Measurements from ENCODE around the gene MRPL11. TPM values are rescaled to one million over a fixed set of nuclear protein-coding genes. Genes with fewer than 3 reads are reported as not detected.

The MRPL11 gene
- total and polyA plus RNA-seq, 4 donors, result 18.0 to 45.6 (median 32.3) TPM

DNA sequence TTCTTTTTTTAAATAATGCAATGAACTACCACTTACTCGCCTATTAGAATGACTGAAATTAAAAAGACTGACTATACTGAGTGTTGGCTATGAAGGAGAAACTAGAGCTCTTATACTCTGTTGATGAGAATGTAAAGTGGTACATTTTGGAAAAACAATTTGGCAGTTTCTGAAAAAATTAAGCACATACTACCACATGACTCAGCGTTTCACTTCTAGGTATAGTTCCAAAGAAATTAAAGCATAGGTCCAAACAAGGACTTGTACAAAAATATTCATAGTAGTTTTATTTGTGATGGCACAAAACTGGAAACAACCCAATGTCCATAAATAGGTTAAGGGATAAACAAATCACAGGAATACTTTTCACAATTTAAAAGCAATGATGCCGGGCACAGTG, 44.7 kb downstream of the MRPL11 start:
- Histone ChIP-seq H3K9ac (ENCODE audit: low read depth in 1 of 2, low read length in 2 of 2) (no peak overlapping the region), H3K4me3 (ENCODE audit: low read depth in 1 of 3, low read length in 3 of 3) (no peak overlapping the region), H3K4me1 (ENCODE audit: control insufficient read depth in 4 of 4, insufficient read depth in 4 of 4, low read length in 3 of 4) (no peaks in the 10 kb centered on the region), H3K27ac (ENCODE audit: low read depth in 1 of 2, low read length in 2 of 2) (no peak overlapping the region), H3K36me3 (ENCODE audit: control insufficient read depth in 4 of 4, insufficient read depth in 3 of 4, low read depth in 1 of 4, low read length in 3 of 4) (no peaks in the 10 kb centered on the region), H3K9me3 (ENCODE audit: control insufficient read depth in 4 of 4, low read length in 3 of 4) (no peaks in the 10 kb centered on the region), H3K27me3 (ENCODE audit: control insufficient read depth in 4 of 4, insufficient read depth in 4 of 4, low read length in 3 of 4) (no peaks in the 10 kb centered on the region)
- TF ChIP-seq HNF4A (conservative IDR thresholded peaks at IDR 0.05), result no peak
- no peak for DNase-seq (ENCODE audit: low spot score)
- WGBS, result 87% methylated on average over 3 of the region's 3 CpGs

DNA sequence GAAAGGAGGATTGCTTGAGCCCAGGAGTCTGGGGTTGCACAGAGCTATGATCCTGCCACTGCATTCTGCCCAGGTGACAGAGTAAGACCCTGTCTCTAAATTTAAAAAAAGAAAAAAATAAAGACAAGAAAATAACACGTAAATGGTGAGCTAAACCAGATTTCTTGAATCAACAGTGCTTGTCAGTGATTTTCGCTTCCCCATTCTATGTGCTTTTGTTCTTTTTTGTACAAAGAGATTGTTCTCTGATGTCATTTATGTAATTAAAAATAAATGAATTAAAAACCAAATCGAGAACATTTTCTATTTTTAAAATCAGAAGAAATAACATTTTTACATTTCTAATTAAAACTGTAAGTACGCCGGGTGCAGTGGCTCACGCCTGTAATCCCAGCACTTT, 47.3 kb downstream of the MRPL11 start:
- H3K9ac ChIP-seq (ENCODE audit: low read depth in 1 of 2, low read length in 2 of 2), result no peak overlapping the region
- peaks cover 0 to 1% (median 0%) of the 10 kb centered on the region in 4 donors for H3K4me1 ChIP-seq (ENCODE audit: control insufficient read depth in 4 of 4, insufficient read depth in 4 of 4, low read length in 3 of 4)
- no peaks in the 10 kb centered on the region for H3K9me3 ChIP-seq (ENCODE audit: control insufficient read depth in 4 of 4, low read length in 3 of 4)
- no peak overlapping the region for H3K27ac ChIP-seq (ENCODE audit: low read depth in 1 of 2, low read length in 2 of 2)
- no peak for DNase-seq (ENCODE audit: low spot score)
- TF ChIP-seq EGR1 (IDR thresholded peaks at IDR 0.05; ENCODE audit: low read depth in 2 of 2), result no peak
- TF ChIP-seq NR2F2 (IDR thresholded peaks at IDR 0.05), result no peak
- TF ChIP-seq, protein P1, sequence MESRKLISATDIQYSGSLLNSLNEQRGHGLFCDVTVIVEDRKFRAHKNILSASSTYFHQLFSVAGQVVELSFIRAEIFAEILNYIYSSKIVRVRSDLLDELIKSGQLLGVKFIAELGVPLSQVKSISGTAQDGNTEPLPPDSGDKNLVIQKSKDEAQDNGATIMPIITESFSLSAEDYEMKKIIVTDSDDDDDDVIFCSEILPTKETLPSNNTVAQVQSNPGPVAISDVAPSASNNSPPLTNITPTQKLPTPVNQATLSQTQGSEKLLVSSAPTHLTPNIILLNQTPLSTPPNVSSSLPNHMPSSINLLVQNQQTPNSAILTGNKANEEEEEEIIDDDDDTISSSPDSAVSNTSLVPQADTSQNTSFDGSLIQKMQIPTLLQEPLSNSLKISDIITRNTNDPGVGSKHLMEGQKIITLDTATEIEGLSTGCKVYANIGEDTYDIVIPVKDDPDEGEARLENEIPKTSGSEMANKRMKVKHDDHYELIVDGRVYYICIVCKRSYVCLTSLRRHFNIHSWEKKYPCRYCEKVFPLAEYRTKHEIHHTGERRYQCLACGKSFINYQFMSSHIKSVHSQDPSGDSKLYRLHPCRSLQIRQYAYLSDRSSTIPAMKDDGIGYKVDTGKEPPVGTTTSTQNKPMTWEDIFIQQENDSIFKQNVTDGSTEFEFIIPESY (IDR thresholded peaks at IDR 0.05), result no peak
- TF ChIP-seq GABPA (IDR thresholded peaks at IDR 0.05 in 1 of 2, conservative IDR thresholded peaks at IDR 0.05 in 1 of 2), result no peak
- no peak for TF ChIP-seq YY1 (IDR thresholded peaks at IDR 0.05)
- no peak for TF ChIP-seq FOXA2 (IDR thresholded peaks at IDR 0.05)
- no peak for TF ChIP-seq SP1 (IDR thresholded peaks at IDR 0.05)
- TF ChIP-seq, protein P2, sequence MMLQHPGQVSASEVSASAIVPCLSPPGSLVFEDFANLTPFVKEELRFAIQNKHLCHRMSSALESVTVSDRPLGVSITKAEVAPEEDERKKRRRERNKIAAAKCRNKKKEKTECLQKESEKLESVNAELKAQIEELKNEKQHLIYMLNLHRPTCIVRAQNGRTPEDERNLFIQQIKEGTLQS (IDR thresholded peaks at IDR 0.05), result no peak
- TF ChIP-seq, protein P3, sequence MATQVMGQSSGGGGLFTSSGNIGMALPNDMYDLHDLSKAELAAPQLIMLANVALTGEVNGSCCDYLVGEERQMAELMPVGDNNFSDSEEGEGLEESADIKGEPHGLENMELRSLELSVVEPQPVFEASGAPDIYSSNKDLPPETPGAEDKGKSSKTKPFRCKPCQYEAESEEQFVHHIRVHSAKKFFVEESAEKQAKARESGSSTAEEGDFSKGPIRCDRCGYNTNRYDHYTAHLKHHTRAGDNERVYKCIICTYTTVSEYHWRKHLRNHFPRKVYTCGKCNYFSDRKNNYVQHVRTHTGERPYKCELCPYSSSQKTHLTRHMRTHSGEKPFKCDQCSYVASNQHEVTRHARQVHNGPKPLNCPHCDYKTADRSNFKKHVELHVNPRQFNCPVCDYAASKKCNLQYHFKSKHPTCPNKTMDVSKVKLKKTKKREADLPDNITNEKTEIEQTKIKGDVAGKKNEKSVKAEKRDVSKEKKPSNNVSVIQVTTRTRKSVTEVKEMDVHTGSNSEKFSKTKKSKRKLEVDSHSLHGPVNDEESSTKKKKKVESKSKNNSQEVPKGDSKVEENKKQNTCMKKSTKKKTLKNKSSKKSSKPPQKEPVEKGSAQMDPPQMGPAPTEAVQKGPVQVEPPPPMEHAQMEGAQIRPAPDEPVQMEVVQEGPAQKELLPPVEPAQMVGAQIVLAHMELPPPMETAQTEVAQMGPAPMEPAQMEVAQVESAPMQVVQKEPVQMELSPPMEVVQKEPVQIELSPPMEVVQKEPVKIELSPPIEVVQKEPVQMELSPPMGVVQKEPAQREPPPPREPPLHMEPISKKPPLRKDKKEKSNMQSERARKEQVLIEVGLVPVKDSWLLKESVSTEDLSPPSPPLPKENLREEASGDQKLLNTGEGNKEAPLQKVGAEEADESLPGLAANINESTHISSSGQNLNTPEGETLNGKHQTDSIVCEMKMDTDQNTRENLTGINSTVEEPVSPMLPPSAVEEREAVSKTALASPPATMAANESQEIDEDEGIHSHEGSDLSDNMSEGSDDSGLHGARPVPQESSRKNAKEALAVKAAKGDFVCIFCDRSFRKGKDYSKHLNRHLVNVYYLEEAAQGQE (IDR thresholded peaks at IDR 0.05), result no peak
- no peak for TF ChIP-seq HNF4G (IDR thresholded peaks at IDR 0.05)
- no peak for TF ChIP-seq RXRA (IDR thresholded peaks at IDR 0.05)
- TF ChIP-seq FOXA1 (IDR thresholded peaks at IDR 0.05), result no peak
- H3K4me3 ChIP-seq (ENCODE audit: low read depth in 1 of 3, low read length in 3 of 3), result no peak overlapping the region
- H3K36me3 ChIP-seq (ENCODE audit: control insufficient read depth in 4 of 4, insufficient read depth in 3 of 4, low read depth in 1 of 4, low read length in 3 of 4), result no peaks in the 10 kb centered on the region
- no peaks in the 10 kb centered on the region for H3K27me3 ChIP-seq (ENCODE audit: control insufficient read depth in 4 of 4, insufficient read depth in 4 of 4, low read length in 3 of 4)
- WGBS, result 77% methylated on average over 6 of the region's 6 CpGs

DNA sequence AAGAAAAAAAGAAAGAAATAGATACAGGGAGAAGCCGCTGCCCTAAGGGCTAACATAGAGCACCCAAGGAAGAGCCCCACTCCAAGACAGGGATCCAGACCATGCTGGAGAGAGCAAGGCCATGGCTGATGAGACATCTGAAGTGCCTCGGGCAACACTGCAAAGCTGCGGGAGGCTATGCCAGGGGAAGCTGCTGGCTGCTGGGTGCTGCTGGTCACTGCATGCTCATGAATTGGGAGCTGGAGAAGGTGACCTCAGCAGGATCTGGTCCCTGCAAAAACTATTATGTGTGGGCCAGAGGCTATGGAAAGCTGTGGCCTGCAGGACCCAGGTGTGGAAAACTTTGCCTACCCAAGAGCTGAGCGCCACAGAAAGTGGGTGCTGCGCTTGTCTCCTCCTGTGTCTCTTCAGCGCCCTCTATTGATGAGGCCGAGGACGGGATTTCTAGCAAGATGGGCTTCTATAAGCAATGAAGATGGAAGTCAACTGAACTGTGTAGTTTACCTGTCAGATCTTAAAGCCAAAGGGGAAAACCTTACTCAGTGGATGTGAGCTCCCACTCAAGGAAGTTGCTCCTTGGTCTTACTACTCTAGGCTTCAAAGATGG, 49.8 kb downstream of the MRPL11 start:
- WGBS, result 34% methylated on average over 8 of the region's 8 CpGs
- peak; percentile 64 for DNase-seq (ENCODE audit: low spot score)
- no peaks in the 10 kb centered on the region for H3K9me3 ChIP-seq (ENCODE audit: control insufficient read depth in 4 of 4, low read length in 3 of 4)
- H3K9ac ChIP-seq (ENCODE audit: low read depth in 1 of 2, low read length in 2 of 2), result no peak overlapping the region
- no peaks in the 10 kb centered on the region for H3K36me3 ChIP-seq (ENCODE audit: control insufficient read depth in 4 of 4, insufficient read depth in 3 of 4, low read depth in 1 of 4, low read length in 3 of 4)
- H3K4me1 ChIP-seq (ENCODE audit: control insufficient read depth in 4 of 4, insufficient read depth in 4 of 4, low read length in 3 of 4), result peaks cover 0 to 5% (median under 1%) of the 10 kb centered on the region in 4 donors
- TF ChIP-seq, protein P4, sequence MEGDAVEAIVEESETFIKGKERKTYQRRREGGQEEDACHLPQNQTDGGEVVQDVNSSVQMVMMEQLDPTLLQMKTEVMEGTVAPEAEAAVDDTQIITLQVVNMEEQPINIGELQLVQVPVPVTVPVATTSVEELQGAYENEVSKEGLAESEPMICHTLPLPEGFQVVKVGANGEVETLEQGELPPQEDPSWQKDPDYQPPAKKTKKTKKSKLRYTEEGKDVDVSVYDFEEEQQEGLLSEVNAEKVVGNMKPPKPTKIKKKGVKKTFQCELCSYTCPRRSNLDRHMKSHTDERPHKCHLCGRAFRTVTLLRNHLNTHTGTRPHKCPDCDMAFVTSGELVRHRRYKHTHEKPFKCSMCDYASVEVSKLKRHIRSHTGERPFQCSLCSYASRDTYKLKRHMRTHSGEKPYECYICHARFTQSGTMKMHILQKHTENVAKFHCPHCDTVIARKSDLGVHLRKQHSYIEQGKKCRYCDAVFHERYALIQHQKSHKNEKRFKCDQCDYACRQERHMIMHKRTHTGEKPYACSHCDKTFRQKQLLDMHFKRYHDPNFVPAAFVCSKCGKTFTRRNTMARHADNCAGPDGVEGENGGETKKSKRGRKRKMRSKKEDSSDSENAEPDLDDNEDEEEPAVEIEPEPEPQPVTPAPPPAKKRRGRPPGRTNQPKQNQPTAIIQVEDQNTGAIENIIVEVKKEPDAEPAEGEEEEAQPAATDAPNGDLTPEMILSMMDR (IDR thresholded peaks at IDR 0.05; ENCODE audit: low read depth, low read length, missing input control), result peak; percentile 61
- TF ChIP-seq FOXA1 (IDR thresholded peaks at IDR 0.05), result no peak
- no peak for TF ChIP-seq EGR1 (IDR thresholded peaks at IDR 0.05; ENCODE audit: low read depth in 2 of 2)
- TF ChIP-seq, protein P2 (IDR thresholded peaks at IDR 0.05), result no peak
- TF ChIP-seq GABPA (IDR thresholded peaks at IDR 0.05 in 1 of 2, conservative IDR thresholded peaks at IDR 0.05 in 1 of 2), result no peak
- TF ChIP-seq SP1 (IDR thresholded peaks at IDR 0.05), result no peak
- peak; percentile 72 to 74 for TF ChIP-seq RAD21 (IDR thresholded peaks at IDR 0.05)
- TF ChIP-seq JUND (IDR thresholded peaks at IDR 0.05), result no peak
- no peak for TF ChIP-seq YY1 (IDR thresholded peaks at IDR 0.05)
- no peak for TF ChIP-seq HNF4A (conservative IDR thresholded peaks at IDR 0.05)
- no peaks in the 10 kb centered on the region for H3K27me3 ChIP-seq (ENCODE audit: control insufficient read depth in 4 of 4, insufficient read depth in 4 of 4, low read length in 3 of 4)
- H3K27ac ChIP-seq (ENCODE audit: low read depth in 1 of 2, low read length in 2 of 2), result no peak overlapping the region
- H3K4me3 ChIP-seq (ENCODE audit: low read depth in 1 of 3, low read length in 3 of 3), result no peak overlapping the region
